GM21737 (cell line): ENCODE data around the gene PNMA6F.
"Not testable (repeated sequence)": the region's sequence is repeated elsewhere in the genome, so short reads cannot be mapped to it uniquely, and the experiment has no call there.

Experiments
- ATAC-seq: cut with Tn5 transposase; IDR thresholded peaks from one replicate; pipeline ENCODE4 v1.9.1; 2021; ENCODE audit warnings: mild to moderate bottlenecking, moderate library complexity; ENCODE audit not compliant: unreplicated experiment

The PNMA6F gene

GRCh38 chrX:153336121-153336894 is 14.7 kb upstream of the PNMA6F start:
- ATAC-seq = no peak

DNA sequence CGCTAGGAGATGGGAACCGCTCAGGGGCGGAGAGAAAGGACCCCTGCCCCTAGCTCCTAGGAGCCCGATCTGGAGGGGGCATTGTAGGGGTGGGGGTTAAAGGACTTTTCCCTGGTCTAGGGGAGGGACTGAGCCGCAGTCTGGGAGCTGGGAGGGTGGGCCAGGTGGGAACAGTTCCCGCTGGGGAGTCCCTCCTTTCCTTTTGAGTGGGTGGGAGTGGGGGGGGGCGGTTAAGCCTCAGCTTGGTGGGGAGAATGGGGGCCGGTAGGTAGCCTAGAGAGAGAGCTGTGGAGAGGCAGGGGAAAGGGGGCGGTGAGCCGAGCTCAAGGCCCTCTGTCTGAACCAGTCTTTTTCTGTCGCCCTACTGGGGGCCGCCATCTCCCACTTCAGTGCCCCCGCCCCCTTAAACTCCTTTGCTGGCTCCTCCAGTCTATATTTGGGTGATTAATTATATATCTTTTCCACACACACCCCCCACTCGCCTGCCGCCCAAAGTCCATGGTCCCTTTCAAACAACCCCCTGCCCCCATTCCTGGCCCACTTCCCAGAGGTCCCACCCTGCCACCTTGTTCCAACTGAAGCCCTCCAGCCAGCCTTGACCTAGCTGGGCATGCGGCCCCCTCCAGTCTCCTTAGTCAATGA is 13.2 kb upstream of the PNMA6F start:
- no peak for ATAC-seq

DNA sequence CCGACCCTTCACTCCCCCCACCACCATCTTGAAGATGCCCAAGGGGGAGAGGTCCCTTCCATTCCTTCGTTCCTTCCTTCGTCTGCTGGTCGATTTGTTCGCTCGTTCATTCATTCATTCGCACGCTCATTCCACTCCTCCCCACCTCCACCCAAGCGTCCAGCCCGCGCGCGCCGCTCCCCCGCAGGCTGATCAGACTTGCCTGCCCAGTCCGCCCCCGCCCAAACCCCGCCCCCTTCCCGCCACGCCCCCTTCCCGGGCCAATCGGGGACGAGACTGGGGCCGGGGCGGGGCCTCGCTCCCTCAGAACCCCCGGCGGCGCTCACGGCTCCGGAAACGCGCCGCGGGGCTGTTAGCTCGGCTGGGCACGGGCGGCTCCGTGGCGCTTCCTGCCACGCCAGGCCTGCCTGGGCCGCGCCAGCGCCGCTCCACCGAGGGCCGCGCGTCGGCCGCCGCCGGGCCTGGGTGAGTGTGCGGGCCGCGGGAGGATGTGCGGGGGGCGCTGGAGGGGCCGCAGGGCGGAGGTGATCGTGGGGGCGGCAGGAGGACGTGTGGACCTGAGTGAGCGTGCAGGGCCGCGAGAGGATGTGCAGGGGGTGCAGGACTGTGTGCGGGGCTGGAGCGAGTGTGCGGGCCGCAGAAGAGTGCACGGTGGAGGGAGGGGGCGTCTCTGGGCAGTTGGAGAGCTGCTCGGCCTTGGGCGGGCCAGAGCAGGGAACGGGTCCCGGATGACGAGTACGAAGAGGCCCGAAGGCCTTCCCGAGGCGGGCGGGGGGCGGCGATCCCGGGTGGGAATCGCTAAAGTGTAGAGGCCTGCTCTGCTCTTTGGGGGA is 12.5 kb upstream of the PNMA6F start, which contains the start of gene ZNF275:
Gene ZNF275, plus strand, starts transcription at position 333 of the 833 bp plus-strand sequence. CDS start 2,527 bp downstream, outside the sequence.
- ATAC-seq = peak; percentile 90

- ATAC-seq = no peak
These were observed 11.7 kb upstream of the PNMA6F start for GRCh38 chrX:153333266-153333665.

DNA sequence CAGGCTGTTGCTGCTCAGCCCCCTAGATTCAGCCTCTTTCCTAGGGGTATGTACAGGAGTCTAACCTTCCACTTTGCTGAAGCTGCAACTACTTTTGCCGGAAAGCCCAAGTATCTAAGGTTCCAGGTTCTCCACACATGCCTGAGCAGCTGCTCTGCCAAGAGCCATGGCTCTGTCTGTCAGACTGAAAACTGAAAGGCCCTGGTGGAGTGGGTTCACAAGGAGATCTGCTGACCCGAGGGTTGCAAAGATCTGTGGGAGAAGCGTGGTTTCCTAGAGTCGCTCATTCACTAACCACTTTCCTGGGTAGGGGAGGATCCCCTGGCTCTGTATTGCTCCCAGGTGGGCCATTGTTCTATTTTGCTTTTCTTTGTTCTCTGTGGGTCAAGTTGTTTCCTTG is 6.0 kb upstream of the PNMA6F start:
- no peak for ATAC-seq

DNA sequence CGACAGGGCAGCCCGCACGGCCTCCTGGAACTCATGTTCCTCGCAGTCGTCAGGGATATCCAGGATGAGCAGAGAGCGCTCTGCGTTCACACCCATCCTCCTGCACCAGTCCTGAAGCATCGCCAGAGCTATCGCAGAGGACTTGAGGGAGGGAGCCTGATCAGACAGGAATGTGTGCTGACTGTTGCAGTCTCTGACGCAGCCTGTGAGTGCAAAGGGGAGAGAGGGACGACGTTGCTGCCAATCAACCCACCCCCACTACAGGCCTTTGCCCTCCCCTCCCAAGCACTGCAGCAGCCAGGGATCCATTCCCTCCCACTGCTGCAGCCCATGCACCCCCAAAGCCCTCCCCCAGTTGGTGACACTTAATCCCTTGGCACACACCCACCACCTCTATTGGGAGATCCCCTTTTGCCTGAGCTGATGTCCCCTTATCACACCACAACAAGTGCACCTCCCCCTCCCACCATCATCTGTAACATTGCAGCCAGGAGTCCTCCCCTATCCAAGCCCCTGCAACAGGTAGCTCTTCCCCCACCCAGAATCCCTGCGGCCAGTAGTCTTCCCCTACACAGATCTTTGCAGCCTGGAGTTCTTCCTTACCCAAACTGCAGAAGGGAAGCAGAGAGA is 897 bp downstream of the PNMA6F start:
- ATAC-seq = no peak

GRCh38 chrX:153320047-153320443 is 1.5 kb downstream of the PNMA6F start:
- not testable (repeated sequence) for ATAC-seq

DNA sequence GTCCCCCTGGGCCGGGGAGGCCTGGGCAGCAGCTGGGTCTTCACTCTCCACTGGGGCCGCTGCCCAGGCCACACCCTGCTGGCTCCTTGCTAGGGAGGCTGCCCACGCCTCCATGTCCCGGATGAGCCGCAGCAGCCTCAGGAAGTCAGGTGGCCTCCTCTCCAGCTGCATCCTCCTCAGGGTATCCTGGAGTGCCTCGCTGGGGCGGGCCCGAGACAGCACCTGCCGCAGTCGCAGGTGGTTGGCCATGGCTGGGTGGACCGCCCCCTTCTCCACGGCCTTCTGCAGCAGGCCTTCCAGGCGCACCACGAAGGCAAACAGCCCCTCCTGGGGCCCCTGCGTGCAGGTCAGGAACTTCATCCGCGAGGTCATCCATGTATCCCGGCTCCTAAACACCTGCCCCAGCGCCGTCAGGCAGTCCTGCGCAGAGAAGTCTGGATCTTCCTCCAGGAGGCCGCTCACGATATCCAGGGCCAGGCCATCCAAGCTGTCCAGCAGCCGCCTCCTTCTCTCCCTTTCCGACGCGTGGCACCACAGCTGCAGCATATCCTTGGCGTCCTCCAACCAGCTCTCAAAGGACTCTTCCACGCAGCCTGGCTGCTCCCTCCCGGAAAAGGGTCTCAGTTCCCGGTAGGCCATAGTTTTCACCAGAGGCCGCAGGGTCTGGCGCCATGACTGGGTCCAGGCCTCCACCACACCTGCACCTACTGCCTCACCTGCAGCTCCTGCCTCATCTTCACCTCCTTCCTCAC is 2.1 kb downstream of the PNMA6F start:
- no peak for ATAC-seq

- no peak for ATAC-seq
These were observed 2.8 kb downstream of the PNMA6F start for GRCh38 chrX:153318811-153319210.

GRCh38 chrX:153317996-153318722 is 3.4 kb downstream of the PNMA6F start:
- ATAC-seq = no peak

DNA sequence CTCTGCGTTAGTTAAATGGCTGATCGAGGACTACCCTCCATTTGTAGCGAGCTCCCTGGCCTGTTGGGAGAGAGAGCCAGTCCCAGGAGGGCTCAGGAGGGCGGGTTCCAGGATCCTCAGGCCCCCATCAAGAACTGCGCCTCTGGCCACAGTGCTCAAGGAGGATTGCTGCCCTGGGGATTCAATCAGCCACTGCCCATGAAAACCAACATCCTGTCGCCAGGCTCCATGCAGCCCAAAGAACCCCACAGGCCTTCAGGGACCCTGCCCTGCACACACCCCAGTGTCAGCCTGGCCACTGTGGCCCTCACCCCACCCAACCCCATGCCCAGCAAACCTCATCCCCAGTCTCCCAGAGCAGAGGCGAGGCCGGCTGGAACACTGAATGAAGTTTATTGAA is 4.3 kb downstream of the PNMA6F start:
- ATAC-seq = no peak

DNA sequence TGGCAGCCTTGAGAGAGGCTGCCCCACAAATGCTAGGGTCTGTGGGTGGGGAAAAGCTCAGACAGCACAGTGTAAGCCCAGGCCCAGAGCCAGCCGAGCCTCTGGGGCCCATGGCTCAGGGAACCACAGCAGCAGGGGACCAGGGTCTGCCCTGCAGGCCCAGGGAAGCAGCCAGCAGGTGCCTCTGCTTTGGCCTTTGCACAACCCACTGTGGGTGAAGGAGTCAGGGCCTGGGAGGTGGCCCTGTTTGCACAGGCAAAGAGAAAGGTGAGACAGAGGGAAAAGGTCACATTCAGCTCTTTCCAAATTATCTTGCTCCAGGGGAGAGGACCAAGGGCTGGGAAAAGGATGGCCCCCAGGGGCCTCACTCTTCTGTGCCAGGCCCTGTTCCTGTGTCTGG is 8.7 kb downstream of the PNMA6F start:
- no peak for ATAC-seq

- ATAC-seq = no peak
These were observed 9.5 kb downstream of the PNMA6F start for GRCh38 chrX:153312041-153312440.

DNA sequence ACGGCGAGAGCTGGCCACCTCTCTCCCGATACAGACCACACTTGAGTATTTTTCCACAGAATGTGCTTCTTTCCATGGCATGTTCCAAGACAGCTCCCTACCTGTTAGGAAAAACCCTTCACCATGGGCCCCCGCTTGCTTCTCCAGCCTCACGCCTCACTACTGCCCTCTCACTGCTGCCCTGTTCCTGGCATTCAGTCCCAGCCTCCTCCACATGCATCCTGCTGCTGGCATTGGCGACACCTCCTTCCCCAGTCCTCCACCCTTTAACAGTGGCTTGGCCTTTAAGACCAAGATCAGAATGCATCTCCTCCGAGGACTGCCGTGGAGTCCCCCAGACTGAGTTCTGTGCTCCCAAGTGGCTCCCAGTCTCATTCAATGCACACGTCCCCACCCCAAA is 10.7 kb downstream of the PNMA6F start:
- ATAC-seq = no peak

DNA sequence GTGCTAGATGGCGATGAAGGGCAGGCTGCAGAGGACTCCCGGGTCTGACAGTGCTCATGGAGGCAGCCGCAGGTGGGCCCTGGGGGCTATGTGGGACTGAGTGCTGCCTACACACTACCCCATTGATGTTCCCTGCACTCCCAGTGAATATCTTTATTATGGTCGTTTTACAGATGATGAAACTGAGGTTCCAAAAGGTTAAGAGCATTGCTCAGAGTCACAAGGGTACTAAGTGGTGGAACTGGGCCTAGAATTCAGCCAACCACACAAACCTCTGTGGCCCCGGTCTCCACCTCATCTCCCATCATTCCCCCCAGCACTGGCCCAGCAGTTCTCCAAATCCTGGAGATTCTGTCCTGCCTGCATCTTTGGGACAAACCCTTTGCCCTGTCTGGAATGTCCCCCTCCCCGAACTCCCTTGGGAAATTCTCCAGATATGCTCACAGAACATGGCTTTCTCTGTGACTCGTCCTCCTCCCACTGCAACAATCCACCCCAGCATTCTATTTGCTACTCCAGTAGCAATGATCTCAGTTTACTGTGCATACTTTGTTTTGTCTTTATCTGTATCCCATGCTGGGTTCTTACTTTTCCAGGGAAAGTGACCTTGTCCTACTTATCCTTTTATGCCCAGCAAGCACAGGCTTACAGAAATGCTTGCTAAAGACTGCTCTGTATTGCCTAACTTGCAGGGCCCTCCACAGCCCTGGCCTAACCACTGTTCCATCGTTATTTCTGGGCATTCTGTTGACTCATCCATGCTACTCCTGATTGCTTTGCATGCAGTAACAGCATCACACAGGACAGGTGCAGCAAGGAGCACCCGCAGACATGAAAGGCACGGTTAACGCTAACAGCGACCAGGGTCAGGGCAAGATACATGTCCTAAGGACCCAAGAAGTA is 14.0 kb downstream of the PNMA6F start:
- ATAC-seq = no peak

- ATAC-seq = no peak
These were observed 14.9 kb downstream of the PNMA6F start for GRCh38 chrX:153306527-153307115.

GRCh38 chrX:153305972-153306371 is 15.6 kb downstream of the PNMA6F start:
- no peak for ATAC-seq

DNA sequence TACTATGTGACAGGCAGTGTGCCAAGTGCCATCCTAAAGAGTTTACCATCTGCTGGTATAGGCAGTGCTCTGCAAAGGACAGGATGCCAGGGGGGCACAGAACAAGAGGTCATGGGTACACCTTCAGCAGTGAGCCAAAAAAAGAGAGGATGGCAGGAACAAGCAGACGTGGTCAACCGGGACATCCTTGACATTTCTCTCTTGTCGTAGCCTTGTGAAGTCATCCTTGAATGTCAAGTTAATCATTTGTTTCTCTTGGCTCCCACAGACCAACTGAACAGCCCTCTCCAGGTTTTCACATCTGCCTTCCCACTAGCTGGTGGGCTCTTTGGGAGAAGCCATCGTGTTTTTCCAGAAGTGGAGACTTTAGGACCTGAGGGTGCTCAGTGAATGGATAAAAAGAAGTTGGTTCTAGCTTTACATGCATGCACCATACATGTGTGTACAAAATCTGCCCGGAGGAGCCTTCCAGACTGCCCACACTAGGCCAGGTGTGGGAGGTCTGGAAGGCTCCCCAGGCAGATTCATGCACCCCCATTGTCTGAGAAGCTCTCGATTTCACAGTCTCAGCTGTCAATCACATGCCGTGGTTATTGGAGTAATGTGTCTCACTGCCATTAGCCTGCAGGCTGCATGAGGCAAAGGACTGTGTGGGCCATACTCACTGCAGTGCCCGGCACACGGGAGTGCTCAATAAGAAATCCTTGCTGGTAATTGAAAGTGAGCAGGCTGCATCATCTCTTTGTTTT is 16.4 kb downstream of the PNMA6F start:
- ATAC-seq = no peak
